H1 (cell line): ENCODE results near the gene TAF4. TPM values are rescaled to one million over a fixed set of nuclear protein-coding genes. Genes with fewer than 3 reads are reported as not detected.

Source experiments
- CTCF ChIA-PET: fragments of 300-600 bp; sonication (Branson Sonifier 250); formaldehyde crosslinking; loops from one replicate; lab custom pipeline; 2021; ENCODE audit not compliant: partially characterized antibody; lab: Charles Lee
- POLR2A ChIA-PET: fragments of 300-600 bp; sonication (Branson Sonifier 250); formaldehyde crosslinking; loops from one replicate; lab custom pipeline; 2021; ENCODE audit warnings: inconsistent platforms; ENCODE audit not compliant: partially characterized antibody; lab: Charles Lee
- DNase-seq, 2 experiments: peaks; one replicate each; pipeline versions ENCODE4 v3.0.0 to v3.0.0-alpha.2; 2010 to 2022; ENCODE audit warnings: low spot score in 2 of 2, low read depth in 1 of 2, mixed read lengths in 1 of 2
- FAIRE-seq: peaks from 2 replicates; lab custom pipeline; 2011; peaks lifted over from hg19 to GRCh38; lab: Jason Lieb, UNC
- H2AFZ ChIP-seq: 2 replicates; pipeline ENCODE4 v1.8.1; 2012; ENCODE audit warnings: low read length, inconsistent platforms
- H2AK5ac ChIP-seq: 2 replicates; pipeline ENCODE4 v1.6.1; 2013; ENCODE audit warnings: low read depth, low read length
- H2BK120ac ChIP-seq: replicated peaks from 2 replicates; pipeline ENCODE3; 2013; ENCODE audit warnings: low read depth, low read length, inconsistent platforms
- H2BK12ac ChIP-seq: 2 replicates; pipeline ENCODE4 v1.6.1; 2013; ENCODE audit warnings: low read depth, low read length
- H2BK15ac ChIP-seq: 2 replicates; pipeline ENCODE4 v1.6.1; 2013; ENCODE audit warnings: low read length
- H2BK20ac ChIP-seq: 2 replicates; pipeline ENCODE4 v1.6.1; 2013; ENCODE audit warnings: low read length
- H2BK5ac ChIP-seq: 2 replicates; pipeline ENCODE4 v1.6.1; 2013; ENCODE audit warnings: low read depth, low read length
- H3K14ac ChIP-seq: 2 replicates; pipeline ENCODE4 v1.6.1; 2013; ENCODE audit warnings: inconsistent platforms; ENCODE audit not compliant: insufficient read length
- H3K18ac ChIP-seq: 2 replicates; pipeline ENCODE4 v1.6.1; 2013; ENCODE audit warnings: low read length; ENCODE audit errors: extremely low read depth
- H3K23ac ChIP-seq: 2 replicates; pipeline ENCODE4 v1.6.1; 2013; ENCODE audit warnings: inconsistent platforms; ENCODE audit not compliant: insufficient read length
- H3K23me2 ChIP-seq: 2 replicates; pipeline ENCODE4 v1.6.1; 2013; ENCODE audit warnings: low read depth, low read length
- H3K27ac ChIP-seq: 2 replicates; pipeline ENCODE4 v1.6.1; 2011; ENCODE audit warnings: low read depth, low read length, inconsistent platforms
- H3K27me3 ChIP-seq, 4 experiments: replicated peaks in 1 of 4; 1 replicate in 1 of 4; 2 replicates in 3 of 4; pipeline versions ENCODE4 v1.6.1 to v1.8.1; 2011 to 2013; ENCODE audit warnings: low read length in 3 of 4, mild to moderate bottlenecking in 3 of 4, inconsistent platforms in 2 of 4, mixed read lengths in 2 of 4, moderate library complexity in 1 of 4; ENCODE audit not compliant: control insufficient read depth in 3 of 4, insufficient read depth in 3 of 4; ENCODE audit errors: extremely low read depth in 1 of 4
- H3K36me3 ChIP-seq, 4 experiments: 2 replicates each; pipeline versions ENCODE4 v1.6.1 to v1.8.1; 2011 to 2013; ENCODE audit warnings: mild to moderate bottlenecking in 4 of 4, low read length in 3 of 4, moderate library complexity in 2 of 4, control low read depth in 1 of 4, inconsistent platforms in 1 of 4; ENCODE audit not compliant: insufficient read depth in 4 of 4, control insufficient read depth in 2 of 4
- H3K4ac ChIP-seq: replicated peaks from 2 replicates; pipeline ENCODE3; 2013; ENCODE audit warnings: low read length, low read depth, mixed read lengths, inconsistent platforms; ENCODE audit not compliant: insufficient read length
- H3K4me1 ChIP-seq, 4 experiments: replicated peaks in 1 of 4; 1 replicate in 1 of 4; 2 replicates in 3 of 4; pipeline versions ENCODE4 v1.6.1 to v1.8.1; 2011 to 2013; ENCODE audit warnings: low read length in 3 of 4, inconsistent platforms in 2 of 4, mixed read lengths in 1 of 4; ENCODE audit not compliant: insufficient read depth in 4 of 4, control insufficient read depth in 3 of 4
- H3K4me2 ChIP-seq, 2 experiments: 2 replicates each; pipeline versions ENCODE4 v1.6.1 to v1.8.1; 2011 to 2013; ENCODE audit warnings: low read depth in 2 of 2, low read length in 2 of 2, control low read depth in 1 of 2, inconsistent platforms in 1 of 2, mild to moderate bottlenecking in 1 of 2; ENCODE audit not compliant: insufficient read depth in 1 of 2
- H3K4me3 ChIP-seq, 4 experiments: fragments of 200-600, 300-600 bp in 1 of 4; sonication (generic), shearing (Covaris generic), sonication (Bioruptor Twin) in 1 of 4; 2 replicates each; pipeline versions ENCODE4 v1.5.1 to v1.8.1; 2011 to 2016; ENCODE audit warnings: low read length in 4 of 4, low read depth in 3 of 4, control low read depth in 2 of 4, inconsistent platforms in 2 of 4, mild to moderate bottlenecking in 2 of 4, mixed read lengths in 1 of 4, moderate library complexity in 1 of 4; ENCODE audit not compliant: insufficient read depth in 2 of 4; ENCODE audit errors: extremely low read depth in 1 of 4
- H3K56ac ChIP-seq: replicated peaks from 2 replicates; pipeline ENCODE3; 2013; ENCODE audit warnings: low read depth, mild to moderate bottlenecking, mixed read lengths, low read length, inconsistent platforms; ENCODE audit not compliant: insufficient read length
- H3K79me1 ChIP-seq: 2 replicates; pipeline ENCODE4 v1.6.1; 2013; ENCODE audit warnings: low read depth, low read length, control low read depth
- H3K79me2 ChIP-seq, 2 experiments: 2 replicates each; pipeline versions ENCODE4 v1.6.1 to v1.8.1; 2012 to 2013; ENCODE audit warnings: low read length in 2 of 2, mild to moderate bottlenecking in 2 of 2, inconsistent platforms in 1 of 2; ENCODE audit not compliant: insufficient read depth in 2 of 2, control insufficient read depth in 1 of 2
- H3K9ac ChIP-seq, 4 experiments: replicated peaks in 1 of 4; 1 replicate in 1 of 4; 2 replicates in 3 of 4; pipeline versions ENCODE4 v1.6.1 to v1.8.1; 2011 to 2013; ENCODE audit warnings: low read depth in 3 of 4, low read length in 3 of 4, control low read depth in 2 of 4, mild to moderate bottlenecking in 2 of 4, moderate library complexity in 2 of 4, inconsistent platforms in 1 of 4; ENCODE audit errors: extremely low read depth in 1 of 4
- H3K9me3 ChIP-seq, 2 experiments: 2 replicates each; pipeline versions ENCODE4 v1.6.1 to v1.8.1; 2012 to 2013; ENCODE audit warnings: mild to moderate bottlenecking in 2 of 2, moderate library complexity in 2 of 2, control low read depth in 1 of 2, inconsistent platforms in 1 of 2, low read depth in 1 of 2, low read length in 1 of 2, mixed read lengths in 1 of 2; ENCODE audit not compliant: insufficient read depth in 2 of 2
- H4K20me1 ChIP-seq, 2 experiments: replicated peaks in 1 of 2; 2 replicates each; pipeline versions ENCODE3 to v1.8.1; 2011 to 2013; ENCODE audit warnings: inconsistent platforms in 2 of 2, low read length in 2 of 2, mild to moderate bottlenecking in 1 of 2; ENCODE audit not compliant: insufficient read depth in 2 of 2, control insufficient read depth in 1 of 2
- H4K5ac ChIP-seq: 2 replicates; pipeline ENCODE4 v1.6.1; 2013; ENCODE audit warnings: low read length, low read depth, mixed read lengths, inconsistent platforms; ENCODE audit not compliant: insufficient read length
- H4K8ac ChIP-seq: 2 replicates; pipeline ENCODE4 v1.8.0; 2013; ENCODE audit warnings: mild to moderate bottlenecking, moderate library complexity, low read length, inconsistent platforms; ENCODE audit not compliant: insufficient read depth; ENCODE audit errors: extremely low read depth
- H4K91ac ChIP-seq: replicated peaks from 2 replicates; pipeline ENCODE3; 2013; ENCODE audit warnings: low read length, mixed read lengths, inconsistent platforms; ENCODE audit not compliant: insufficient read length
- BACH1 ChIP-seq: IDR thresholded peaks from 2 replicates; pipeline ENCODE4 v1.6.1; 2012; ENCODE audit warnings: low read length, improper control_type of control experiment
- HDAC2 ChIP-seq, 2 experiments: fragments of 300-600 bp in 1 of 2; sonication (generic) in 1 of 2; IDR thresholded peaks; 2 replicates each; pipeline ENCODE4 v1.6.1; 2011 to 2012; ENCODE audit warnings: low read depth in 2 of 2, low read length in 2 of 2, mild to moderate bottlenecking in 2 of 2, moderate library complexity in 2 of 2, borderline replicate concordance in 1 of 2, inconsistent platforms in 1 of 2
- JUN ChIP-seq: IDR thresholded peaks from 2 replicates; pipeline ENCODE4 v1.6.1; 2011; ENCODE audit warnings: low read depth, mild to moderate bottlenecking, improper control_type of control experiment, low read length
- MAFK ChIP-seq: IDR thresholded peaks from 2 replicates; pipeline ENCODE4 v1.6.1; 2012; ENCODE audit warnings: low read depth, mild to moderate bottlenecking, improper control_type of control experiment, low read length
- RAD21 ChIP-seq, 2 experiments: IDR thresholded peaks in 1 of 2; conservative IDR thresholded peaks in 1 of 2; 2 replicates each; pipeline ENCODE4 v1.6.1; 2011; ENCODE audit warnings: low read depth in 2 of 2, low read length in 2 of 2, improper control_type of control experiment in 1 of 2, inconsistent platforms in 1 of 2, mild to moderate bottlenecking in 1 of 2, moderate library complexity in 1 of 2
- RFX5 ChIP-seq: IDR thresholded peaks from 2 replicates; pipeline ENCODE4 v1.6.1; 2011; ENCODE audit warnings: low read depth, low read length, improper control_type of control experiment, borderline replicate concordance
- SIRT6 ChIP-seq: IDR thresholded peaks from one replicate; pipeline ENCODE4 v1.7.1; 2012; ENCODE audit warnings: low read length, inconsistent platforms
- SUZ12 ChIP-seq: fragments of 200-600 bp; sonication (generic); IDR thresholded peaks from 2 replicates; pipeline ENCODE4 v1.6.1; 2012; ENCODE audit warnings: mild to moderate bottlenecking, inconsistent platforms, low read length, moderate library complexity, mixed read lengths
- TCF12 ChIP-seq: IDR thresholded peaks from 2 replicates; pipeline ENCODE4 v1.6.1; 2011; ENCODE audit warnings: low read depth, mild to moderate bottlenecking, low read length
- TEAD4 ChIP-seq: IDR thresholded peaks from 2 replicates; pipeline ENCODE4 v1.6.1; 2012; ENCODE audit warnings: low read depth, low read length, inconsistent platforms, mixed read lengths
- YY1 ChIP-seq: IDR thresholded peaks from 2 replicates; pipeline ENCODE4 v1.6.1; 2011; ENCODE audit warnings: low read depth, mild to moderate bottlenecking, low read length
- WGBS, 2 experiments: shearing (Covaris generic) in 1 of 2; methylation state at CpG; one replicate each; pipeline versions ENCODE4 v1.1.6 to v1.1.7; 2013 to 2015; ENCODE audit warnings: low lambda C conversion rate in 2 of 2, mixed read lengths in 2 of 2, inconsistent platforms in 1 of 2, low coverage in 1 of 2, missing lambda C conversion rate in 1 of 2; ENCODE audit not compliant: insufficient replicate concordance in 2 of 2, insufficient coverage in 1 of 2, insufficient read length in 1 of 2; ENCODE audit errors: extremely low coverage in 1 of 2, missing lambda C conversion rate in 1 of 2; 5-methylcytosine and 5-hydroxymethylcytosine counted together
- polyA plus RNA-seq, 7 experiments: library from polyadenylated mRNA; depleted of rRNA in 3 of 7; stranded (reverse) in 5 of 7; unstranded in 2 of 7; fragments of >200 nt in 5 of 7; fragments of 200-250 nt in 2 of 7; gene quantifications; 1 replicate in 5 of 7; 2 replicates in 1 of 7; 4 replicates in 1 of 7; pipeline versions ENCODE4 v1.2.1 to v1.2.3, GENCODE V29; 2011 to 2013; ENCODE audit warnings: missing spikeins in 2 of 7, mixed read lengths in 2 of 7
- total RNA-seq: library from RNA; stranded (reverse); fragmentation: NEBNext Ultra II Directional; extraction: Animal tissue kit (Norgen Biotek cat#: 25700); gene quantifications from 2 replicates; pipeline ENCODE4 v1.2.1, GENCODE V29; 2021
- TF ChIP-seq, protein P1 (sequence below): IDR thresholded peaks from 2 replicates; pipeline ENCODE4 v1.6.1; 2011; ENCODE audit warnings: low read depth, mild to moderate bottlenecking, low read length; ENCODE audit not compliant: insufficient read depth

Gene TAF4
- total and polyA plus RNA-seq, 2 of the 8 experiments (the other 6 are each of a cell fraction or from before 2014, with no cell fraction given): 16.0 to 30.1 TPM

DNA sequence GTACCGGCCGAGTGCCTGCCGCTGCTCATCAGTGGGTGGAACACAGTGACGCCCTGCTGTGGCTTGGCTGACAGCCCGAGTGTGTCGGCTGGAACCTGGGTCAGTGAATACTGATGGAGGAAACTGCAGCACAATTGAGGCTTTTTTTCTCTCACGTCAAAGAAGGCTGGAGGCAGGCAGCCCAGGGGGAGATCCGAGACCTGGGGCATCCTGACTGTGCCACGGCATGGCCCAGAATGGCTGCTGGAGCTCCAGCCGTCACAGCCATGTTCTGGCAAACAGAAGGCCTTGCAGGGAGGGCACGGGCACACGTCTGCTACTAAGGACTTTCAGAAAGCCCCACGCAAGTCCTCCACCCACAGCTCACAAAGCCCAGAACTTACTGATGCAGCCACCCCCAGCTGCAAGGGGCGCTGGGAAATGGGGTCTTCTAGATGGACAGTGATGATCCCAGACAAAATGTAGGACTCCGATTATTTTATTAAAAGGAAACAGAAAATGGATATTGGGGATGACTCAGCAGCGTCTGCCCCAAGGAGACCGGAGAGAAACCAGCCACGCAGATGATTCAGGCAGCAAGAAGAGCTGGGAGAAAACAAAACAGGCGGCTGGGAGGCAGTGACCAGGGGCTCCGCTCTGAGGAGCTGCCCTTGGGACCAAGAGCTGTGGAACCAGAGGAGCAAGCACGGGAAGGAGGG lies 140.0 kb downstream of the TAF4 start:
- Histone ChIP-seq H3K23ac (no peak overlapping the region), H4K91ac (no peak overlapping the region), H3K36me3 (no peaks in the 10 kb centered on the region; a peak in 1 of 8 replicates), H3K9me3 (peaks cover 0 to 4% of the 10 kb centered on the region in 2 experiments; a peak in 1 of 4 replicates), H3K27me3 (peaks cover 0 to 2% (median 0%) of the 10 kb centered on the region in 4 experiments; a peak in 1 of 7 replicates), H3K4ac (no peak overlapping the region), H2BK12ac (no peak overlapping the region), H3K4me3 (no peak overlapping the region), H2BK15ac (no peak overlapping the region), H2AK5ac (no peak overlapping the region), H3K18ac (no peak overlapping the region), H4K8ac (no peak overlapping the region), H2BK5ac (no peak overlapping the region), H3K79me2 (no peaks in the 10 kb centered on the region), H3K4me2 (no peak overlapping the region), H3K14ac (no peak overlapping the region), H3K56ac (no peak overlapping the region), H2AFZ (no peak overlapping the region), H3K27ac (no peak overlapping the region), H3K79me1 (no peaks in the 10 kb centered on the region), H3K9ac (no peak overlapping the region), H3K4me1 (no peaks in the 10 kb centered on the region), H2BK20ac (no peak overlapping the region), H2BK120ac (no peak overlapping the region), H3K23me2 (0 out of 2 replicates have a peak, but pooled peaks cover 2% of the 10 kb centered on the region), H4K20me1 (peaks cover 0 to 2% of the 10 kb centered on the region in 2 experiments), H4K5ac (no peak overlapping the region)
- CTCF ChIA-PET: interaction anchor here (0.8 kb wide), 1 partner anchor 103 kb away, joined by 3 read pairs; no protein-coding TSS in a partner anchor
- POLR2A ChIA-PET: no interaction called here
- FAIRE-seq (no peak), DNase-seq (no peak)
- WGBS, 2 experiments: 85% methylated on average over 21 of the region's 21 CpGs; no CpG with 5 or more reads in 1 of the 2 experiments
- no peak for TF ChIP-seq TCF12
- no peak for TF ChIP-seq RAD21 (IDR thresholded peaks at IDR 0.05 in 1 of 2, conservative IDR thresholded peaks at IDR 0.05 in 1 of 2; ENCODE audit: low read depth in 2 of 2, low read length in 2 of 2)
- no peak for TF ChIP-seq JUN
- no peak for TF ChIP-seq TEAD4
- no peak for TF ChIP-seq YY1
- TF ChIP-seq HDAC2 (IDR thresholded peaks at IDR 0.05; ENCODE audit: borderline replicate concordance in 1 of 2, low read depth in 2 of 2, low read length in 2 of 2): no peak
- TF ChIP-seq RFX5: no peak
- TF ChIP-seq, protein P1, sequence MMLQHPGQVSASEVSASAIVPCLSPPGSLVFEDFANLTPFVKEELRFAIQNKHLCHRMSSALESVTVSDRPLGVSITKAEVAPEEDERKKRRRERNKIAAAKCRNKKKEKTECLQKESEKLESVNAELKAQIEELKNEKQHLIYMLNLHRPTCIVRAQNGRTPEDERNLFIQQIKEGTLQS: no peak
- TF ChIP-seq SIRT6: no peak
- no peak for TF ChIP-seq SUZ12
- no peak for TF ChIP-seq BACH1
- no peak for TF ChIP-seq MAFK
